H9 (cell line): Measurements from ENCODE around the gene SQSTM1. TPM values are rescaled to one million over a fixed set of nuclear protein-coding genes. Genes with fewer than 3 reads are reported as not detected.

Experiments
- DNase-seq: peaks from one replicate; pipeline ENCODE4 v3.0.0-alpha.2; 2017
- H2AFZ ChIP-seq: one replicate; pipeline ENCODE4 v1.6.1; 2013; ENCODE audit warnings: mild to moderate bottlenecking, low read length, control low read depth, moderate library complexity
- H2AK5ac ChIP-seq: 2 replicates; pipeline ENCODE4 v1.6.1; 2013; ENCODE audit warnings: low read length, control low read depth, mixed read lengths; ENCODE audit not compliant: insufficient read length
- H2BK120ac ChIP-seq: one replicate; pipeline ENCODE4 v1.6.1; 2013; ENCODE audit warnings: low read depth, mild to moderate bottlenecking, low read length, control low read depth, inconsistent platforms; ENCODE audit not compliant: poor library complexity, severe bottlenecking
- H2BK12ac ChIP-seq: 2 replicates; pipeline ENCODE4 v1.6.1; 2013; ENCODE audit warnings: low read length, control low read depth, mixed read lengths, low read depth; ENCODE audit not compliant: insufficient read length
- H2BK15ac ChIP-seq: 2 replicates; pipeline ENCODE4 v1.6.1; 2013; ENCODE audit warnings: low read depth, low read length, control low read depth
- H2BK20ac ChIP-seq: one replicate; pipeline ENCODE4 v1.6.1; 2013; ENCODE audit warnings: low read depth, mild to moderate bottlenecking, low read length, control low read depth, inconsistent platforms; ENCODE audit not compliant: poor library complexity, severe bottlenecking
- H2BK5ac ChIP-seq: 2 replicates; pipeline ENCODE4 v1.6.1; 2013; ENCODE audit warnings: low read length, control low read depth, mixed read lengths; ENCODE audit not compliant: insufficient read length
- H3K14ac ChIP-seq: 2 replicates; pipeline ENCODE4 v1.6.1; 2013; ENCODE audit warnings: low read length, control low read depth; ENCODE audit not compliant: insufficient read depth
- H3K18ac ChIP-seq: 2 replicates; pipeline ENCODE4 v1.6.1; 2013; ENCODE audit warnings: low read depth, mild to moderate bottlenecking, mixed read lengths, low read length, control low read depth; ENCODE audit not compliant: insufficient read length
- H3K23ac ChIP-seq: 2 replicates; pipeline ENCODE4 v1.6.1; 2013; ENCODE audit warnings: low read length, control low read depth, mixed read lengths, low read depth; ENCODE audit not compliant: insufficient read length
- H3K23me2 ChIP-seq: 2 replicates; pipeline ENCODE4 v1.6.1; 2013; ENCODE audit warnings: low read depth, mild to moderate bottlenecking, mixed read lengths, low read length, control low read depth; ENCODE audit not compliant: insufficient read length, poor library complexity, severe bottlenecking
- H3K27ac ChIP-seq: 2 replicates; pipeline ENCODE4 v1.5.1; 2013; ENCODE audit warnings: low read length, control low read depth, mixed read lengths, low read depth; ENCODE audit not compliant: insufficient read length
- H3K27me3 ChIP-seq: 2 replicates; pipeline ENCODE4 v1.6.1; 2013; ENCODE audit warnings: low read length, control low read depth, inconsistent platforms; ENCODE audit not compliant: insufficient read depth
- H3K4ac ChIP-seq: 2 replicates; pipeline ENCODE4 v1.6.1; 2013; ENCODE audit warnings: low read depth, mild to moderate bottlenecking, control low read depth, inconsistent platforms, low read length, moderate library complexity
- H3K4me1 ChIP-seq: 2 replicates; pipeline ENCODE4 v1.6.1; 2013; ENCODE audit warnings: low read length, control low read depth, inconsistent platforms; ENCODE audit not compliant: insufficient read depth
- H3K4me2 ChIP-seq: 2 replicates; pipeline ENCODE4 v1.6.1; 2013; ENCODE audit warnings: low read length, control low read depth, mixed read lengths; ENCODE audit not compliant: insufficient read length, insufficient read depth
- H3K56ac ChIP-seq: 2 replicates; pipeline ENCODE4 v1.6.1; 2013; ENCODE audit warnings: low read depth, mild to moderate bottlenecking, mixed read lengths, low read length, control low read depth; ENCODE audit not compliant: insufficient read length
- H3K79me1 ChIP-seq: 2 replicates; pipeline ENCODE4 v1.6.1; 2013; ENCODE audit warnings: low read depth, mild to moderate bottlenecking, moderate library complexity, low read length, control low read depth, inconsistent platforms; ENCODE audit not compliant: insufficient read depth, poor library complexity, severe bottlenecking
- H3K79me2 ChIP-seq: 2 replicates; pipeline ENCODE4 v1.6.1; 2013; ENCODE audit warnings: low read length, control low read depth, inconsistent platforms; ENCODE audit not compliant: insufficient read depth
- H3K9ac ChIP-seq: 2 replicates; pipeline ENCODE4 v1.6.1; 2013; ENCODE audit warnings: low read length, control low read depth, mixed read lengths; ENCODE audit not compliant: insufficient read length; ENCODE audit errors: extremely low read depth
- H3K9me3 ChIP-seq: one replicate; pipeline ENCODE4 v1.6.1; 2013; ENCODE audit warnings: low read depth, low read length, inconsistent platforms; ENCODE audit not compliant: control insufficient read depth
- H3T11ph ChIP-seq: one replicate; pipeline ENCODE4 v1.6.1; 2013; ENCODE audit warnings: mild to moderate bottlenecking, low read length, control low read depth, inconsistent platforms
- H4K20me1 ChIP-seq: one replicate; pipeline ENCODE4 v1.6.1; 2013; ENCODE audit not compliant: control insufficient read depth, insufficient read length, insufficient read depth
- H4K5ac ChIP-seq: 2 replicates; pipeline ENCODE4 v1.6.1; 2013; ENCODE audit warnings: low read depth, mild to moderate bottlenecking, mixed read lengths, low read length, control low read depth; ENCODE audit not compliant: insufficient read length
- H4K8ac ChIP-seq: replicated peaks from 2 replicates; pipeline ENCODE4 v1.6.1; 2013; ENCODE audit warnings: low read length, control low read depth, mixed read lengths, low read depth; ENCODE audit not compliant: insufficient read length
- H4K91ac ChIP-seq: 2 replicates; pipeline ENCODE4 v1.6.1; 2013; ENCODE audit warnings: low read depth, mild to moderate bottlenecking, moderate library complexity, mixed read lengths, low read length, control low read depth; ENCODE audit not compliant: insufficient read length
- H3K27ac Mint-ChIP-seq, 3 experiments: 2 replicates in 2 of 3; 3 replicates in 1 of 3; pipeline ENCODE4 v1.8.0; 2020 to 2021; ENCODE audit warnings: mixed read lengths in 3 of 3, mild to moderate bottlenecking in 1 of 3, moderate library complexity in 1 of 3
- H3K27me3 Mint-ChIP-seq: 2 replicates; pipeline ENCODE4 v1.8.0; 2021; ENCODE audit warnings: low read depth, mild to moderate bottlenecking, moderate library complexity, mixed read lengths
- H3K36me3 Mint-ChIP-seq, 3 experiments: 2 replicates in 2 of 3; 3 replicates in 1 of 3; pipeline ENCODE4 v1.8.0; 2020 to 2021; ENCODE audit warnings: low read depth in 3 of 3, mixed read lengths in 3 of 3; ENCODE audit not compliant: insufficient read depth in 1 of 3
- H3K4me1 Mint-ChIP-seq, 2 experiments: 2 replicates each; pipeline ENCODE4 v1.8.0; 2020; ENCODE audit warnings: mixed read lengths in 2 of 2
- H3K4me3 Mint-ChIP-seq, 2 experiments: 2 replicates in 1 of 2; 3 replicates in 1 of 2; pipeline ENCODE4 v1.8.0; 2020 to 2021; ENCODE audit warnings: mild to moderate bottlenecking in 2 of 2, mixed read lengths in 2 of 2, moderate library complexity in 1 of 2
- H3K9me3 Mint-ChIP-seq, 2 experiments: 2 replicates in 1 of 2; 3 replicates in 1 of 2; pipeline ENCODE4 v1.8.0; 2020; ENCODE audit warnings: mild to moderate bottlenecking in 2 of 2, mixed read lengths in 2 of 2, moderate library complexity in 1 of 2
- WGBS: extraction: QIAGEN DNeasy Blood & Tissue Kit; methylation state at CpG from one replicate; pipeline ENCODE4 v1.1.7; 2013; ENCODE audit warnings: missing lambda C conversion rate, low lambda C conversion rate, mixed read lengths; ENCODE audit not compliant: insufficient read length; ENCODE audit errors: extremely low coverage; 5-methylcytosine and 5-hydroxymethylcytosine counted together
- total RNA-seq: library from RNA; stranded (reverse); gene quantifications from 2 replicates; pipeline ENCODE4 v1.2.1, GENCODE V29; 2021
- TF ChIP-seq, protein P1 (sequence below): fragments of 200-600 bp; sonication (generic); conservative IDR thresholded peaks from 3 replicates; pipeline ENCODE4 v1.8.0; 2021; ENCODE audit warnings: antibody characterized with exemption, mild to moderate bottlenecking

Gene SQSTM1
- total RNA-seq, 1 experiment from 2014 or later = 144 TPM

DNA sequence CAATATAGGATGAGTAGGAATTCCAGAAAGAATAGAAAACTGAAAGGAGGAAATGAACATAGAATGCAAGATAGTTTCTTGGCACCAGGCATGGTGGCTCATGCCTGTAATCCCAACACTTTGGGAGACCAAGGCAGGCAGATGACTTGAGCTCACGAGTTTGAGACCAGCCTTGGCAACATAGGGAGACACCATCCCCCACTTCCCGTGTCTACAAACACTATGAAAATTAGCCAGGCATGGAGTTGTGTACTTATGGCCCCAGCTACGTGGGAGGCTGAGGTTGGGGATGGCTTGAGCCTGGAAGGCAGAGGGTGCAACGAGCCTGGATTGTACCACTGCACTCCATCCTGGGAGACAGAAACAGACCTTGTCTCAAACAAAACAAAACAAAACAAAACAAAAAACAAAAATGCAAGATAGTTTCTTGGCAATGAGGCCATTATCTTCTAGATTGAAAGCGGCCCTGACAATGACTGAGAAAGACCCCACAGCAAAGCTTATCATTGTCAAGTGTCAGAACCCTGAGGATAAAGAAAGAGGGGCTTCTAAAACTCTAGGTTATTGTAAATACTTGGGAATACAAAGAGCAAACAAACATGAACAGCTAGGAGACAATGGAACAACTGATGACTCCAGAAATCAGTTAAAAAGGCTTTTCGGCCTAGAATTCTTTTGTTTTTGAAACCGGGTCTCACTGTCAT is 9.2 kb downstream of the SQSTM1 start:
- Histone ChIP-seq H2BK5ac (no peak overlapping the region), H4K5ac (no peak overlapping the region), H3K23ac (no peak overlapping the region), H4K8ac (no peak overlapping the region), H3T11ph (no peak overlapping the region), H2BK15ac (no peak overlapping the region), H3K79me2 (no peaks in the 10 kb centered on the region), H3K9me3 (no peaks in the 10 kb centered on the region), H3K23me2 (no peaks in the 10 kb centered on the region), H3K14ac (no peak overlapping the region), H2AFZ (no peak overlapping the region), H2BK12ac (no peak overlapping the region), H3K4me2 (no peak overlapping the region), H4K20me1 (no peaks in the 10 kb centered on the region), H2BK20ac (no peak overlapping the region), H3K9ac (no peak overlapping the region), H3K27me3 (no peaks in the 10 kb centered on the region), H2AK5ac (no peak overlapping the region), H3K56ac (no peak overlapping the region), H3K27ac (no peak overlapping the region), H3K18ac (no peak overlapping the region), H3K79me1 (no peaks in the 10 kb centered on the region), H3K4me1 (peaks cover 9% of the 10 kb centered on the region; the same call in 1 of the 2 replicates), H2BK120ac (no peak overlapping the region), H4K91ac (no peak overlapping the region), H3K4ac (no peak overlapping the region)
- Mint-ChIP-seq H3K27me3 (no peaks in the 10 kb centered on the region), H3K27ac (peak overlapping the region; percentile 7 to 78 (median 16); a peak in 2 of 7 replicates), H3K4me1 (peaks cover 28% of the 10 kb centered on the region in 2 experiments), H3K9me3 (peaks cover 0 to 3% of the 10 kb centered on the region in 2 experiments; a peak in 2 of 5 replicates), H3K4me3 (0 out of 5 replicates have a peak overlapping the region, but pooled peaks of 1 of the 2 experiments have one; percentile 2), H3K36me3 (peaks cover 70 to 96% (median 92%) of the 10 kb centered on the region in 3 experiments)
- no peak for DNase-seq
- TF ChIP-seq, protein P1, sequence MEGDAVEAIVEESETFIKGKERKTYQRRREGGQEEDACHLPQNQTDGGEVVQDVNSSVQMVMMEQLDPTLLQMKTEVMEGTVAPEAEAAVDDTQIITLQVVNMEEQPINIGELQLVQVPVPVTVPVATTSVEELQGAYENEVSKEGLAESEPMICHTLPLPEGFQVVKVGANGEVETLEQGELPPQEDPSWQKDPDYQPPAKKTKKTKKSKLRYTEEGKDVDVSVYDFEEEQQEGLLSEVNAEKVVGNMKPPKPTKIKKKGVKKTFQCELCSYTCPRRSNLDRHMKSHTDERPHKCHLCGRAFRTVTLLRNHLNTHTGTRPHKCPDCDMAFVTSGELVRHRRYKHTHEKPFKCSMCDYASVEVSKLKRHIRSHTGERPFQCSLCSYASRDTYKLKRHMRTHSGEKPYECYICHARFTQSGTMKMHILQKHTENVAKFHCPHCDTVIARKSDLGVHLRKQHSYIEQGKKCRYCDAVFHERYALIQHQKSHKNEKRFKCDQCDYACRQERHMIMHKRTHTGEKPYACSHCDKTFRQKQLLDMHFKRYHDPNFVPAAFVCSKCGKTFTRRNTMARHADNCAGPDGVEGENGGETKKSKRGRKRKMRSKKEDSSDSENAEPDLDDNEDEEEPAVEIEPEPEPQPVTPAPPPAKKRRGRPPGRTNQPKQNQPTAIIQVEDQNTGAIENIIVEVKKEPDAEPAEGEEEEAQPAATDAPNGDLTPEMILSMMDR = no peak
- no CpG with 5 or more reads among the region's 7 CpGs for WGBS
